A549 (cell line): ENCODE results near the gene SUDS3. TPM values are rescaled to one million over a fixed set of nuclear protein-coding genes. Genes with fewer than 3 reads are reported as not detected.

Experiments
- ATAC-seq, 2 experiments: fragments of 200-7000 bp in 1 of 2; fragments of >200 bp in 1 of 2; cut with Nextera tagmentation in 1 of 2; cut with Tn5 transposase in 1 of 2; 3 replicates each; pipeline versions ENCODE4 v1.8.0 to v1.9.1; 2018 to 2020; ENCODE audit warnings: mild to moderate bottlenecking in 1 of 2, moderate library complexity in 1 of 2
- CTCF ChIA-PET: fragments of 300-600 bp; sonication (Branson Sonifier 250); formaldehyde crosslinking; extraction: SDS; loops from one replicate; lab custom pipeline; 2021; ENCODE audit warnings: antibody characterized with exemption, inconsistent platforms; lab: Yijun Ruan, JAX
- POLR2A ChIA-PET: fragments of 350-600 bp; formaldehyde crosslinking; extraction: SDS; loops from one replicate; lab custom pipeline; 2021; ENCODE audit warnings: antibody characterized with exemption, inconsistent platforms; lab: Yijun Ruan, JAX
- DNase-seq, 2 experiments: peaks; one replicate each; pipeline versions ENCODE4 v3.0.0 to v3.0.0-alpha.2; 2011 to 2016; ENCODE audit warnings: low read depth in 1 of 2, low spot score in 1 of 2
- FAIRE-seq: peaks from 2 replicates; lab custom pipeline; 2011; peaks lifted over from hg19 to GRCh38; lab: Jason Lieb, UNC
- H3K27ac ChIP-seq, 2 experiments: fragments of >200 bp; sonication (Bioruptor Twin); formaldehyde crosslinking; 3 replicates each; pipeline ENCODE4 v1.5.1; 2016 to 2017
- H3K4me1 ChIP-seq: fragments of >200 bp; sonication (Bioruptor Twin); formaldehyde crosslinking; 3 replicates; pipeline ENCODE4 v1.6.1; 2016
- H3K4me2 ChIP-seq: fragments of >200 bp; sonication (Bioruptor Twin); formaldehyde crosslinking; 3 replicates; pipeline ENCODE4 v1.6.1; 2016
- H3K4me3 ChIP-seq: fragments of >200 bp; sonication (Bioruptor Twin); formaldehyde crosslinking; 3 replicates; pipeline ENCODE4 v1.5.1; 2016
- H3K9me3 ChIP-seq: fragments of >200 bp; sonication (Bioruptor Twin); formaldehyde crosslinking; 3 replicates; pipeline ENCODE4 v1.6.1; 2016
- CBX2 ChIP-seq: fragments of 200-600 bp; sonication (generic); IDR thresholded peaks from 2 replicates; pipeline ENCODE4 v1.6.1; 2016; ENCODE audit warnings: low read depth, mild to moderate bottlenecking, borderline replicate concordance
- CBX8 ChIP-seq: fragments of 200-600 bp; sonication (generic); IDR thresholded peaks from 2 replicates; pipeline ENCODE4 v1.6.1; 2016
- EHF ChIP-seq: fragments of 250-450 bp; sonication (Bioruptor Pico); IDR thresholded peaks from 2 replicates; pipeline ENCODE4 v1.5.0; 2020; ENCODE audit warnings: mild to moderate bottlenecking
- EHMT2 ChIP-seq: fragments of 200-600 bp; sonication (generic); IDR thresholded peaks from 2 replicates; pipeline ENCODE4 v1.6.1; 2016; ENCODE audit warnings: antibody characterized with exemption, low read depth, mild to moderate bottlenecking, moderate library complexity
- EP300 ChIP-seq, 2 experiments: fragments of >200 bp; sonication (Bioruptor Twin); formaldehyde crosslinking; IDR thresholded peaks; 2 replicates in 1 of 2; 3 replicates in 1 of 2; pipeline ENCODE4 v1.6.1; 2016 to 2017
- FOSB ChIP-seq: fragments of 250-450 bp; sonication (Bioruptor Pico); IDR thresholded peaks from 2 replicates; pipeline ENCODE4 v1.5.0; 2020; ENCODE audit warnings: mild to moderate bottlenecking, moderate library complexity
- FOSL2 ChIP-seq, 2 experiments: fragments of 450-650 bp in 1 of 2; fragments of >200 bp in 1 of 2; sonication (Bioruptor Twin) in 1 of 2; formaldehyde crosslinking; IDR thresholded peaks; 2 replicates each; pipeline versions ENCODE4 v1.5.0 to v1.6.1; 2016 to 2020; ENCODE audit warnings: mild to moderate bottlenecking in 1 of 2, moderate library complexity in 1 of 2
- FOXS1 ChIP-seq: fragments of 250-450 bp; sonication (Bioruptor Pico); IDR thresholded peaks from 2 replicates; pipeline ENCODE4 v1.5.0; 2020; ENCODE audit warnings: mild to moderate bottlenecking, moderate library complexity
- GATA3 ChIP-seq: IDR thresholded peaks from 2 replicates; pipeline ENCODE4 v1.6.1; 2012; ENCODE audit warnings: borderline replicate concordance
- HOXB13 ChIP-seq: fragments of 250-450 bp; sonication (Bioruptor Pico); IDR thresholded peaks from 2 replicates; pipeline ENCODE4 v1.5.0; 2020; ENCODE audit warnings: low read depth, mild to moderate bottlenecking, moderate library complexity
- HOXB5 ChIP-seq: fragments of 250-450 bp; sonication (Bioruptor Pico); IDR thresholded peaks from 2 replicates; pipeline ENCODE4 v1.5.0; 2020; ENCODE audit warnings: mild to moderate bottlenecking, moderate library complexity
- JUN ChIP-seq, 2 experiments: fragments of >200 bp; sonication (Bioruptor Twin); formaldehyde crosslinking; IDR thresholded peaks; 2 replicates in 1 of 2; 3 replicates in 1 of 2; pipeline ENCODE4 v1.6.1; 2016 to 2017
- MAFK ChIP-seq: fragments of 450-650 bp; IDR thresholded peaks from 2 replicates; pipeline ENCODE4 v1.6.1; 2014; ENCODE audit not compliant: partially characterized antibody
- MYC ChIP-seq: IDR thresholded peaks from 2 replicates; pipeline ENCODE4 v1.6.1; 2012; ENCODE audit warnings: mild to moderate bottlenecking, inconsistent platforms, low read length, improper control_type of control experiment, borderline replicate concordance
- NFE2L2 ChIP-seq: fragments of 150-350 bp; conservative IDR thresholded peaks from 2 replicates; pipeline ENCODE4 v1.6.1; 2014; ENCODE audit warnings: low read length
- NPAS2 ChIP-seq: fragments of 250-450 bp; sonication (Bioruptor Pico); IDR thresholded peaks from 2 replicates; pipeline ENCODE4 v1.8.0; 2022; ENCODE audit warnings: mild to moderate bottlenecking, moderate library complexity, borderline replicate concordance
- NR3C1 ChIP-seq: fragments of >200 bp; sonication (Bioruptor Twin); formaldehyde crosslinking; IDR thresholded peaks from 3 replicates; pipeline ENCODE4 v1.6.1; 2017
- PHF8 ChIP-seq: fragments of 200-600 bp; sonication (generic); IDR thresholded peaks from 2 replicates; pipeline ENCODE4 v1.6.1; 2016; ENCODE audit warnings: low read depth, mild to moderate bottlenecking, antibody characterized with exemption, moderate library complexity, borderline replicate concordance
- POLR2A ChIP-seq: IDR thresholded peaks from 2 replicates; pipeline ENCODE4 v1.6.1; 2012; ENCODE audit warnings: mild to moderate bottlenecking, low read length
- POLR2AphosphoS2 ChIP-seq: conservative IDR thresholded peaks from 2 replicates; pipeline ENCODE4 v1.6.1; 2012; ENCODE audit warnings: low read length, improper control_type of control experiment, inconsistent platforms
- RCOR1 ChIP-seq: fragments of 150-350 bp; IDR thresholded peaks from 2 replicates; pipeline ENCODE4 v1.6.1; 2014; ENCODE audit warnings: antibody characterized with exemption, low read length, low read depth
- SMC3 ChIP-seq: fragments of >200 bp; sonication (Bioruptor Twin); formaldehyde crosslinking; IDR thresholded peaks from 3 replicates; pipeline ENCODE4 v1.6.1; 2018; ENCODE audit warnings: inconsistent platforms
- SREBF2 ChIP-seq: fragments of 450-650 bp; IDR thresholded peaks from 2 replicates; pipeline ENCODE4 v1.6.1; 2014; ENCODE audit warnings: mild to moderate bottlenecking, moderate library complexity
- TFCP2L1 ChIP-seq: fragments of 250-450 bp; sonication (Bioruptor Pico); IDR thresholded peaks from 2 replicates; pipeline ENCODE4 v1.5.0; 2021; ENCODE audit warnings: mild to moderate bottlenecking
- TP53 ChIP-seq: fragments of 250-450 bp; sonication (Bioruptor Pico); IDR thresholded peaks from 2 replicates; pipeline ENCODE4 v1.5.0; 2021; ENCODE audit warnings: mild to moderate bottlenecking, moderate library complexity
- ZC3H11A ChIP-seq: fragments of 450-650 bp; IDR thresholded peaks from 2 replicates; pipeline ENCODE4 v1.6.1; 2014; ENCODE audit warnings: antibody characterized with exemption, mild to moderate bottlenecking
- ZFP36 ChIP-seq: fragments of 450-650 bp; IDR thresholded peaks from 2 replicates; pipeline ENCODE4 v1.6.1; 2014; ENCODE audit warnings: borderline replicate concordance; ENCODE audit not compliant: partially characterized antibody
- ZNF302 ChIP-seq: fragments of 250-450 bp; sonication (Bioruptor Pico); IDR thresholded peaks from 2 replicates; pipeline ENCODE4 v1.9.0; 2021; ENCODE audit warnings: inconsistent platforms, mild to moderate bottlenecking, moderate library complexity
- ZSCAN20 ChIP-seq: fragments of 250-450 bp; sonication (Bioruptor Pico); IDR thresholded peaks from 2 replicates; pipeline ENCODE4 v1.8.0; 2022; ENCODE audit warnings: mild to moderate bottlenecking, moderate library complexity
- WGBS: methylation state at CpG from one replicate; pipeline ENCODE4 v1.1.6; 2017; ENCODE audit errors: missing lambda C conversion rate; 5-methylcytosine and 5-hydroxymethylcytosine counted together
- polyA plus RNA-seq, 4 experiments: library from polyadenylated mRNA; depleted of rRNA in 3 of 4; stranded (reverse); fragments of >200 nt; fragmentation: RNase III in 1 of 4; extraction: RNeasy Plus Mini Kit Qiagen cat#74134 plus additional on column Dnase treatment in 1 of 4; gene quantifications; 2 replicates in 3 of 4; 3 replicates in 1 of 4; pipeline ENCODE4 v1.2.3, GENCODE V29; 2011 to 2017
- TF ChIP-seq, protein P1 (sequence below): fragments of 250-450 bp; sonication (Bioruptor Pico); IDR thresholded peaks from 2 replicates; pipeline ENCODE4 v1.5.0; 2020; ENCODE audit warnings: low read depth, mild to moderate bottlenecking, moderate library complexity
- TF ChIP-seq, protein P2 (sequence below): fragments of 450-650 bp; IDR thresholded peaks from 2 replicates; pipeline ENCODE4 v1.6.1; 2014; ENCODE audit warnings: antibody characterized with exemption
- TF ChIP-seq, protein P3 (sequence below): fragments of 250-450 bp; sonication (Bioruptor Pico); IDR thresholded peaks from 2 replicates; pipeline ENCODE4 v1.5.0; 2021; ENCODE audit warnings: mild to moderate bottlenecking, moderate library complexity, borderline replicate concordance
- TF ChIP-seq, protein P4 (sequence below): IDR thresholded peaks from 2 replicates; pipeline ENCODE4 v1.6.1; 2012; ENCODE audit warnings: low read depth, borderline replicate concordance

Gene SUDS3
- polyA plus RNA-seq, 2 of the 4 experiments (the other 2 are of a cell fraction), result 20.3 to 36.5 TPM

DNA sequence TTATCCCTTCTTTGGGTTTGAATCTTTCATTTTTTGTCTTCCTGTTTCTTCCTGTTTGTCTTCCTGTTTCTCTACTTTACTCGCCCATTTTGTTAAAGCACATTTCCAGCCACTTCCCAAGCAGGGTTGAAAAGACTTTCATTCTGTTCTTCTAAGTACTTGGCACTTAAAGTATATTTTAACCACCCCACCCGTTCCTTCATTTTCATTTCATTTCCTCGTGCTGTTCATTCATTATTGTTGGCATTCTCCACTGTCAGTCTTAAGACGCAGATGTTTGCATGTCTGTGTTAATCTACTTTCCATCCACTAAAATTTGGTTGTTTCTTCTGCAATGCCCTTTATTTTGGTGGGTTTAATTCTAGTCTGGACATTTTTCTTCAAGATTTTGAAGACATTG is 49.0 kb downstream of the SUDS3 start:
- POLR2A ChIA-PET, result no interaction called here
- no peak for ATAC-seq
- FAIRE-seq, result no peak

DNA sequence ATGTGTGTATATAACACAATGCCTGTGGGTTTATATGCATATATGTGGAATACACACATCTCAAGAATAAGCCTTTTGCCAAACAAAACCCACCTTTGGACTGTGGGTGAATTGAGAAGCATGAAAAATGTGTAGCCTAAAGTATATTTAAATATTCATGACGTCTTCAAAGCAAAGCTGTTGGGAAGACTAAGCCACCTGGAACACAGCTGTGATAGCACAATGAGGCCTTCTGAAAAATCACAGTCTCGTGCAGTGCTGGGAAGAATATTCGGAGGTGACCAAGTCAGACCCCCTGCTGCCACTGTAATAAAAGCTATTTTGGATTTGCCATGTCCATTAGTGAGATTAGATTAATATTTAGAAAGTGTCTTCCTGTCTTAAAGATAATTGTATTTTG is 51.5 kb downstream of the SUDS3 start:
- ATAC-seq (no peak), DNase-seq (no peak), FAIRE-seq (no peak)
- ChIA-PET POLR2A (no interaction called here), CTCF (interaction anchor here (1.0 to 1.2 kb wide), 3 partner anchors 10 to 33 kb away, joined by 3 to 5 read pairs (median 3); no protein-coding TSS in a partner anchor)
- WGBS, result 80% methylated on average over 3 of the region's 3 CpGs
- no peak overlapping the region for H3K4me3 ChIP-seq
- no peak for TF ChIP-seq JUN (IDR thresholded peaks at IDR 0.05)
- TF ChIP-seq POLR2A, result no peak
- no peak for TF ChIP-seq ZFP36
- TF ChIP-seq EHMT2, result no peak
- TF ChIP-seq CBX2, result no peak
- TF ChIP-seq ZC3H11A, result no peak
- no peak for TF ChIP-seq NR3C1
- no peak for TF ChIP-seq EHF (CRISPR knock-in tag)
- TF ChIP-seq, protein P1, sequence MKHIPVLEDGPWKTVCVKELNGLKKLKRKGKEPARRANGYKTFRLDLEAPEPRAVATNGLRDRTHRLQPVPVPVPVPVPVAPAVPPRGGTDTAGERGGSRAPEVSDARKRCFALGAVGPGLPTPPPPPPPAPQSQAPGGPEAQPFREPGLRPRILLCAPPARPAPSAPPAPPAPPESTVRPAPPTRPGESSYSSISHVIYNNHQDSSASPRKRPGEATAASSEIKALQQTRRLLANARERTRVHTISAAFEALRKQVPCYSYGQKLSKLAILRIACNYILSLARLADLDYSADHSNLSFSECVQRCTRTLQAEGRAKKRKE (CRISPR knock-in tag), result no peak
- no peak for TF ChIP-seq PHF8
- no peak for TF ChIP-seq NPAS2 (CRISPR knock-in tag)
- no peak for TF ChIP-seq FOXS1 (CRISPR knock-in tag)
- TF ChIP-seq FOSB, result no peak
- no peak for TF ChIP-seq RCOR1
- TF ChIP-seq MAFK, result no peak
- no peak for TF ChIP-seq ZNF302 (CRISPR knock-in tag)
- TF ChIP-seq TP53 (CRISPR knock-in tag), result no peak
- TF ChIP-seq, protein P2, sequence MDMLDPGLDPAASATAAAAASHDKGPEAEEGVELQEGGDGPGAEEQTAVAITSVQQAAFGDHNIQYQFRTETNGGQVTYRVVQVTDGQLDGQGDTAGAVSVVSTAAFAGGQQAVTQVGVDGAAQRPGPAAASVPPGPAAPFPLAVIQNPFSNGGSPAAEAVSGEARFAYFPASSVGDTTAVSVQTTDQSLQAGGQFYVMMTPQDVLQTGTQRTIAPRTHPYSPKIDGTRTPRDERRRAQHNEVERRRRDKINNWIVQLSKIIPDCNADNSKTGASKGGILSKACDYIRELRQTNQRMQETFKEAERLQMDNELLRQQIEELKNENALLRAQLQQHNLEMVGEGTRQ, result no peak
- no peak for TF ChIP-seq SREBF2
- TF ChIP-seq SMC3, result no peak
- H3K4me1 ChIP-seq, result peaks cover 6% of the 10 kb centered on the region; the same call in 1 of the 3 replicates
- H3K9me3 ChIP-seq, result no peaks in the 10 kb centered on the region
- H3K27ac ChIP-seq, result no peak overlapping the region
- H3K4me2 ChIP-seq, result no peak overlapping the region

More for the DNA sequence above, 49.0 kb downstream of the SUDS3 start:
- no peak for TF ChIP-seq HOXB13 (CRISPR knock-in tag)
- no peak for TF ChIP-seq ZSCAN20 (CRISPR knock-in tag)
- 66% methylated on average over 4 of the region's 4 CpGs for WGBS
- Histone ChIP-seq H3K4me3 (no peak overlapping the region), H3K4me1 (peaks cover 10% of the 10 kb centered on the region; the same call in 1 of the 3 replicates), H3K9me3 (no peaks in the 10 kb centered on the region), H3K4me2 (no peak overlapping the region), H3K27ac (no peak overlapping the region)
- CTCF ChIA-PET, result interaction anchor here (1.0 to 2.3 kb wide), 2 partner anchors 10 to 22 kb away, joined by 3 to 4 read pairs; no protein-coding TSS in a partner anchor
- no peak for DNase-seq

DNA sequence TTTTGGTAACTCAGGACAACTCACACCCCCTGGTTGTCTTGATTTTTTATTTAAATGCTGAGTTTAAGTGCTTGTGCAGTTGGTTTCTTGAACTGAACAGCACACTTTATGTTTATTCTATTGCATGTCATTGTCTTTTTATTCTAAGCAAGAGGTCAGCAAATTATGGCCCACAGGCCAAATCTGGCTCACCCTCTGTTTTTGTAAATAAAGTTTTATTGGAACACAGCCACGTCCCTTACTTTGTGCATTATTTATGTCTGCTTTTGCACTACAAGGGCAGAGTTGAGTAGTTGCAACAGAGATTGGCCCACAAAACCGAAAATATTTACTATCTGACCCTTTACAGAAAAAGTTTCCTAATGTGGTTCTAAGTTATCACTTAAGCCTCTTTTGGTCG is 52.3 kb downstream of the SUDS3 start:
- ChIA-PET CTCF (no interaction called here), POLR2A (no interaction called here)
- ATAC-seq (no peak), DNase-seq (no peak), FAIRE-seq (no peak)
- Histone ChIP-seq H3K4me2 (no peak overlapping the region), H3K4me3 (no peak overlapping the region), H3K4me1 (peaks cover 13% of the 10 kb centered on the region; the same call in 1 of the 3 replicates), H3K9me3 (no peaks in the 10 kb centered on the region), H3K27ac (no peak overlapping the region)
- 59% methylated on average over 3 of the region's 3 CpGs for WGBS
- no peak for TF ChIP-seq NFE2L2
- no peak for TF ChIP-seq HOXB13 (CRISPR knock-in tag)
- TF ChIP-seq CBX8, result no peak
- TF ChIP-seq, protein P3, sequence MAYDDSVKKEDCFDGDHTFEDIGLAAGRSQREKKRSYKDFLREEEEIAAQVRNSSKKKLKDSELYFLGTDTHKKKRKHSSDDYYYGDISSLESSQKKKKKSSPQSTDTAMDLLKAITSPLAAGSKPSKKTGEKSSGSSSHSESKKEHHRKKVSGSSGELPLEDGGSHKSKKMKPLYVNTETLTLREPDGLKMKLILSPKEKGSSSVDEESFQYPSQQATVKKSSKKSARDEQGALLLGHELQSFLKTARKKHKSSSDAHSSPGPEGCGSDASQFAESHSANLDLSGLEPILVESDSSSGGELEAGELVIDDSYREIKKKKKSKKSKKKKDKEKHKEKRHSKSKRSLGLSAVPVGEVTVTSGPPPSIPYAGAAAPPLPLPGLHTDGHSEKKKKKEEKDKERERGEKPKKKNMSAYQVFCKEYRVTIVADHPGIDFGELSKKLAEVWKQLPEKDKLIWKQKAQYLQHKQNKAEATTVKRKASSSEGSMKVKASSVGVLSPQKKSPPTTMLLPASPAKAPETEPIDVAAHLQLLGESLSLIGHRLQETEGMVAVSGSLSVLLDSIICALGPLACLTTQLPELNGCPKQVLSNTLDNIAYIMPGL (CRISPR knock-in tag), result no peak
- TF ChIP-seq POLR2A, result no peak
- TF ChIP-seq ZNF302 (CRISPR knock-in tag), result no peak
- TF ChIP-seq FOSL2 (IDR thresholded peaks at IDR 0.05), result no peak
- no peak for TF ChIP-seq FOSL2 (CRISPR knock-in tag; IDR thresholded peaks at IDR 0.05)
- TF ChIP-seq MYC, result no peak
- TF ChIP-seq POLR2AphosphoS2, result no peak
- TF ChIP-seq JUN (IDR thresholded peaks at IDR 0.05), result no peak
- no peak for TF ChIP-seq FOSB
- TF ChIP-seq TFCP2L1, result no peak
- TF ChIP-seq EHMT2, result no peak
- TF ChIP-seq, protein P4, sequence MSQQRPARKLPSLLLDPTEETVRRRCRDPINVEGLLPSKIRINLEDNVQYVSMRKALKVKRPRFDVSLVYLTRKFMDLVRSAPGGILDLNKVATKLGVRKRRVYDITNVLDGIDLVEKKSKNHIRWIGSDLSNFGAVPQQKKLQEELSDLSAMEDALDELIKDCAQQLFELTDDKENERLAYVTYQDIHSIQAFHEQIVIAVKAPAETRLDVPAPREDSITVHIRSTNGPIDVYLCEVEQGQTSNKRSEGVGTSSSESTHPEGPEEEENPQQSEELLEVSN, result no peak
- TF ChIP-seq EHF (CRISPR knock-in tag), result no peak
- no peak for TF ChIP-seq HOXB5 (CRISPR knock-in tag)
- no peak for TF ChIP-seq TP53 (CRISPR knock-in tag)
- TF ChIP-seq EP300 (IDR thresholded peaks at IDR 0.05), result no peak
- no peak for TF ChIP-seq GATA3
